HG03521 (cell line): ENCODE data around the gene PRKCA.
"Not testable (repeated sequence)": the region's sequence is repeated elsewhere in the genome, so short reads cannot be mapped to it uniquely, and the experiment has no call there.

ENCODE experiments used
- ATAC-seq: cut with Tn5 transposase; IDR thresholded peaks from one replicate; pipeline ENCODE4 v1.9.1; 2021; ENCODE audit warnings: mild to moderate bottlenecking, moderate library complexity; ENCODE audit not compliant: unreplicated experiment

The PRKCA gene

GRCh38 chr17:66595893-66596292 lies 293.5 kb downstream of the PRKCA start:
- no peak for ATAC-seq

- no peak for ATAC-seq
These were observed 300.4 kb downstream of the PRKCA start for GRCh38 chr17:66602659-66603384.

GRCh38 chr17:66604376-66604775 lies 302.0 kb downstream of the PRKCA start:
- ATAC-seq, result no peak

- ATAC-seq, result no peak
These were observed 303.1 kb downstream of the PRKCA start for GRCh38 chr17:66605541-66605940.

GRCh38 chr17:66610361-66611133 lies 308.1 kb downstream of the PRKCA start:
- ATAC-seq, result no peak

- ATAC-seq, result no peak
These were observed 309.0 kb downstream of the PRKCA start for GRCh38 chr17:66611397-66611796.

GRCh38 chr17:66612993-66613392 lies 310.6 kb downstream of the PRKCA start:
- ATAC-seq, result no peak

GRCh38 chr17:66614469-66614868 lies 312.1 kb downstream of the PRKCA start:
- ATAC-seq, result no peak

GRCh38 chr17:66619206-66619605 lies 316.8 kb downstream of the PRKCA start:
- no peak for ATAC-seq

- no peak for ATAC-seq
These were observed 318.1 kb downstream of the PRKCA start for GRCh38 chr17:66620528-66620927.

GRCh38 chr17:66624630-66625029 lies 322.2 kb downstream of the PRKCA start:
- ATAC-seq, result not testable (repeated sequence)

- no peak for ATAC-seq
These were observed 322.9 kb downstream of the PRKCA start for GRCh38 chr17:66625311-66625767.

GRCh38 chr17:66627985-66628384 lies 325.6 kb downstream of the PRKCA start:
- ATAC-seq, result no peak

GRCh38 chr17:66629762-66630161 lies 327.3 kb downstream of the PRKCA start:
- no peak for ATAC-seq

- ATAC-seq, result no peak
These were observed 328.0 kb downstream of the PRKCA start for GRCh38 chr17:66630379-66630778.

GRCh38 chr17:66630828-66631472 lies 328.5 kb downstream of the PRKCA start:
- ATAC-seq, result no peak

- no peak for ATAC-seq
These were observed 330.3 kb downstream of the PRKCA start for GRCh38 chr17:66632731-66633130.

GRCh38 chr17:66633317-66633965 lies 331.0 kb downstream of the PRKCA start:
- no peak for ATAC-seq

- no peak for ATAC-seq
These were observed 331.8 kb downstream of the PRKCA start for GRCh38 chr17:66634193-66634592.

- ATAC-seq, result no peak
These were observed 333.1 kb downstream of the PRKCA start for GRCh38 chr17:66635386-66636045.

GRCh38 chr17:66636111-66636510 lies 333.7 kb downstream of the PRKCA start:
- ATAC-seq, result no peak
